Amygdala (tissue), 56 donors: Measurements from ENCODE around the gene PTPRA.
"Not testable (repeated sequence)": the region's sequence is repeated elsewhere in the genome, so short reads cannot be mapped to it uniquely, and the experiment has no call there.

Source experiments
- DNase-seq, 56 donors: peaks; one replicate each; lab custom pipeline; 2025; lab: John Stamatoyannopoulos, UW

The PTPRA gene

DNA sequence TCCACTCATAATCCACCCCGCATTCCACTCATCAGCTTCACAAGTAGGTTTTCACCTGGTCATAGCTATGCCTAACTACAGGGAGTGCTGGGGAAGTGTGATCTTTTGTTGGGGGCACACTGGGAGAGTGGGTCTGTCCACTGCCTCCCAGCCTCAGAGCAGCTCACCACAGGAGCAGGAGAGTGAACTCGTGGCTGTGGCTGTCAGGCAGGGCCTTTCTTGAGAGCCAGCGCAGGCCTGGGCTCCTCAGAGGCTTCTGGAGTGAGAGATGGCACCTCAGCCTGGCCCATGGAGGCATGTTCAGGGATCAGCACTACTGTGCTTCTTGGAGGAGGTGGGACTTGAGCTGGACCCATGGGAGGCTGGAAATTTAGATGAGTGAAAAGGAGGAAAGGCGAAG, 166.1 kb downstream of the PTPRA start:
- no peak for DNase-seq

GRCh38 chr20:3040086-3040485, 166.8 kb downstream of the PTPRA start:
- no peak for DNase-seq

DNA sequence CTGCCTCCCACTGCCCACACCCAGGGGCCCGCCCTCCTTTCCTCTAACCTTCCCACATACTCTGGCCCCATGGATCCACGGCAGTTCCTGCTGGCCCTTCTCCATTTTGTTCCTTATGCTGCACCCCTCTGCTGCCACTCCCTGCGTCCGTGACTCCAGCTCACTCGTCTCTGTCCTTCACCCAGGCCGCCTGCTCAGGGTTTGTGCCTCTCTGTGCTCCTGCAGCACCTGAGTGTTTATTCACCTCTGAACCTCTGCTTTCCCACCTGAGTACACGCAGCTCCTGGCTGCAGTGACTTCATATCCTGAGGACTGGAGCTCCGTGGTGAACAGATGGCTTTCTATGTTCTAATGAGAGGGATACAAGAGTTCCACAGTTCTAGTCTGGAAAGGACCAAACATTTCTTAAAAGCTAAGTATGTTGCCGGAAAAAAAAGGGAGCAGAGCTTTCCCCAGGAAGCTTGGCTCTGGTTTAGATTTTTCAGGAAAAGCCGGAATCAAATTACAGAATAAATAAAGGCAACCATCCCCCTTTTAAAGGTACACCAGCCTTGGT, 168.7 kb downstream of the PTPRA start:
- no peak for DNase-seq

DNA sequence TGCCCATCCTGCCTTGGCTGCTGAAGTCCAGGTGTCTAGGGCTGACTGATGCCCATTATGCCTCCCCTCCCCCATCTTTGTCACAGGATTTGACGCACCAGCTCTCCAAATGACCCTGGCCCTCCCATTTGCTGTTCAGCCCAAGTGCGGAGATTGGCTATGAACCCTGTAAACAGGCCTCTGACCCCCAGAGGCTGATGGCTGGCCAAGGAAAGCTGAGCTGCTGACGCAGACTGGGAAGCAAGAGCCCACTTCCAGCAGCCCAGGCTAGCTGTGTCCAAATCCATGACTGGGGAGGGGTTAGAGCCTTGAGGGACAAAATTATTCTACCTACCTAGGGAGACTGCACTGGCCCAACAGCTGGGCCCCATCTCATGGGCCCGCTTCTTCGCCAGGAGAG, 169.3 kb downstream of the PTPRA start:
- DNase-seq: peak in 7 of 56 donors; percentile 11 to 44 (median 24)

- no peak for DNase-seq
These were observed 170.0 kb downstream of the PTPRA start, which contains the start of gene GNRH2 for GRCh38 chr20:3043322-3043721. TSS of gene GNRH2 (plus strand) at chr20:3043622. CDS start at chr20:3044415, 793 bp downstream.

GRCh38 chr20:3044336-3044965, 171.2 kb downstream of the PTPRA start:
- DNase-seq: no peak

GRCh38 chr20:3045042-3045815, 171.9 kb downstream of the PTPRA start:
- peak in 34 of 56 donors; percentile 38 to 91 (median 78) for DNase-seq

- DNase-seq: peak in 54 of 56 donors; percentile 32 to 95 (median 83)
These were observed 172.8 kb downstream of the PTPRA start, which contains the start of gene MRPS26 for GRCh38 chr20:3045816-3046676. TSS of gene MRPS26 (plus strand) at chr20:3046052. CDS start at chr20:3046069, 17 bp downstream.

DNA sequence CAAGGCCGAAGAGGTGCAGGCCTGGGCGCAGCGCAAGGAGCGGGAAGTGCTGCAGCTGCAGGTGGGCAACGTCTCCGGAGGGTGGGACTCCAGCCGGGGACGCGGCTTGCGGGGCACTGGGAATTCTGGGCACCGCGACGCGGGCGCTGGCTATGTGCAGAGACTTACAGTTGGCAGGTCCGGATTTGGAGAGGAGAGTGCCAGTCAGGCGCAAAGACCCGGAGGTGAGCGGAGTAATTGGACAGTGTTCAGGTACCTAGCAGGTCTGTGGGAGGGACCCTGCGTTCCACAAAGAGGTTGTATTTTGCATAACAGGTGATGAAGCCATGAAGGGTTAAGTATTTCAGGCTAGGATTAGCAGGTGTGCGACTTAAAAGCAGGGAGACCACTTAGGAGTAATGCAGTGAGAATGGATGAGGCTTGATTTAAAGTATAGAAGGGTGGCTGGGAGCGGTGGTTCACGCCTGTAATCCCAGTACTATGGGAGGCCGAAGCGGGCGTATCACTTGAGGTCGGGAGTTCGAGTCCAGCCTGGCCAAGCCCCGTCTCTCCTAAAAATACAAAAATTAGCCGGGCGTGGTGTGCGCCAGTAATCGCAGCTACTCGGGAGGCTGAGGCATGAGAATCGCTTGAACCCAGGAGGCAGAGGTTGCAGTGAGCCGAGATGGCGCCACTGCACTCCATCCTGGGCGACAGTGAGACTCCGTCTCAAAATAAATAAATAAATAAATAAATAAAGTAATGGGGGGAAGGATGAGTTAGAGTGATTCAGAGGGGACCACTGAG, 173.6 kb downstream of the PTPRA start:
- peak in 14 of 56 donors; percentile 12 to 53 (median 38) for DNase-seq

DNA sequence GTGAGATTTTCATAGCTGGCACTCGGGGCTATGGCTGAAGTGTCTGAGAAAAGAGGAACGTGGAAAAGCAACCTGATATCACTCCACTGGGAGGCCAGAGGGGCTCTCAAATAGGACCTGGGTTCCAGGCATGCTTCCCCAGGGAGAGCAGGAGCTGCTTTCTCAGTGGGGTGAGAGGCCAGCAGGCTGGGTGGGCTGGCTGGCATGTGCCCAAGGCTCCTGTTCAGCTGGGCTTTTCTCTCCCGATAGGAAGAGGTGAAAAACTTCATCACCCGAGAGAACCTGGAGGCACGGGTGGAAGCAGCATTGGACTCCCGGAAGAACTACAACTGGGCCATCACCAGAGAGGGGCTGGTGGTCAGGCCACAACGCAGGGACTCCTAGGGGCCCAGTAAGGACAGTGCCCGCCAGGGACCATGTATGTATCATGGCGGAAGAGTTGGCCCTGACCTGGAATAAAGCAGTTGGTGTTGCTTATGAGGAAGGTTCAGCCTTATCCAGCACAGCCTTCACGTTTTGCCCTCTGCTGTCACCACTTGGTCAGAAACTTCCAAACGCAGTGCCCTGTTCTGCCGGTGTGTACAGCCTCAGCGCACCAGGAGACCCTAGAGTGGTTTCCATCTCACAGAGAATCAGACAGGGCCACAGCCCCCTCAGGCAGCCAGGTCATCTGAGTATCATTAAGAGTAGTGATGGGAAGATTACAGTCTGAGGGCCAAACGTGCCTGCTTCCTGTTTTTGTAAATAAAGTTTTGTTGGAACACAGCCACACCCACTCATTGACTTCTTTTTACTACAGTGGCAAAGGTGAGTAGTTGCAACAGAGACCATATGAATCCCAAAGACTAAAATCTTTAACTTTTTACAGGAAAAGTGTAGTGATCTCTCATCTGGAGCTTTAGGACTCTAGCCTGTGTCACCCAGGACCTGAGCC, 174.5 kb downstream of the PTPRA start:
- DNase-seq: no peak

- DNase-seq: no peak
These were observed 178.2 kb downstream of the PTPRA start for GRCh38 chr20:3051385-3052019.

DNA sequence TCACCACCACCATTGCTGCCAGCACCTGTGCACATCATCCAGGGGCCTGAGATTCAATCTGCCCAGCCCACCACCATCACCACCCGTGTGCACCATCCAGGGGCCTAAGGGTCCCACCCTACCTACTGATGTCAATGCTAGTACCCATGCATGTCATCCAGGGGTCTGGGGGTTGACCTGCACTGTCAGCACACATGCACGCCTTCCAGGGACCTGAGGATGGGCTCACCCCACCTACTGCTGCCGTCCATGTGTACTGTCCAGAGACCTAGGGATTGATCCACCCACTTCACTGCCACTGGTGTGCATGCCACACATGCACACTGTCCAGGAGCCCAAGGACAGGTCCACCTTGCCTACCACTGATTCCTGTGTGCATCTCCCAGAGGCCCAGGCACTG, 186.2 kb downstream of the PTPRA start:
- DNase-seq: no peak

DNA sequence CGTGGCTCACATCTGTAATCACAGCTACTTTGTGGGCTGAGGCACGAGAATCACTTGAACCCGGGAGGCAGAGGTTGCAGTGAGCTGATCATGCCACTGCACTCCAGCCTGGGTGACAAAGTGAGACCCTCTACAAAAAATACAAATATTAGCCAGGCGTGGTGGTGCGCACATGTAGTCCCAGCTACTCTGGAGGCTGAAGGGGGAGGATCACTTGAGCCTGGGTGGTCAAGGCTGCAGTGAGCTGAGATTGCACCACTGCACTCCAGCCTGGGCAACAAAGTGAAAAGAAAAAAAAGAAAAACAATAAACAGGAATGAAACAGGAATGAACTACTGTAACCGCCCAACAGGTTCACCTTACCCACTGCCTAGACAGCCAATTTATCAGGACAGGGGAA, 190.8 kb downstream of the PTPRA start:
- DNase-seq: not testable (repeated sequence)

- DNase-seq: peak in 4 of 56 donors; percentile 17 to 20 (median 18)
These were observed 194.1 kb downstream of the PTPRA start for GRCh38 chr20:3067139-3068014.

GRCh38 chr20:3068075-3068474, 194.8 kb downstream of the PTPRA start:
- peak in 2 of 56 donors; percentile 16 to 50 for DNase-seq

GRCh38 chr20:3068986-3069900, 196.0 kb downstream of the PTPRA start:
- peak in 1 of 56 donors; percentile 3 for DNase-seq
